Subcutaneous adipose tissue (tissue), 4 donors: ENCODE data around the gene STK26. TPM values are rescaled to one million over a fixed set of nuclear protein-coding genes. Genes with fewer than 3 reads are reported as not detected.

Source experiments
- total RNA-seq, 4 donors: library from RNA; depleted of rRNA; stranded (reverse); fragments of >200 nt; gene quantifications; one replicate each; pipeline ENCODE4 v1.1.0, GENCODE V29; 2016
- TF ChIP-seq, protein P1 (sequence below): fragments of 450-650 bp; IDR thresholded peaks from one replicate; pipeline ENCODE4 v1.5.1; 2016; ENCODE audit warnings: low read depth, mild to moderate bottlenecking, control low read depth, antibody characterized with exemption, moderate library complexity

STK26 gene
- total RNA-seq, 4 donors from 2014 or later: 5.4 to 8.4 (median 7.3) TPM

DNA sequence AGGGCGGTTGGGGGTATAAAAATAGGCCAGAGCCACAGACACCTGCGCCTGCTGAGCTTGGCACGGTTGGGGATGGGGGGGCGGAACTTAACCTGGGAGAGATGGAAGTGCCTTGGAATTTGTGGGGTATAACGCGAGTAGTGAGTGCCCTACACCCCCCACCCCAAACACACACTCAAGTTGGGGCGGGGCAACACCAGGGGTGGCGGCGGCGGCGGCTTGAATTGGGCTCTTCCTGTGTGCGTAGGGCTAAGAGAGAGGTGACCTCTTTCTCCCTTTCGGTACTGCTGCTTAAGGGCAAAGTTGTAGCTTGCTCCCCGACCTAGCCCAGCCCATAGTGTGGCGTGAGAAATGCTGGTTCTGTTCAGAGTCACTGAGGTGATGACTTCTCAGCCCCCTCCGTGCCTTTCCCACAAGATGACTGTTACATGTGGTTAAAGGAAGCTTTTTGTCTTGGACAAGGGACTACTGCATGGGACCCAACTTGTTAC lies 839 bp downstream of the STK26 start:
- TF ChIP-seq, protein P1, sequence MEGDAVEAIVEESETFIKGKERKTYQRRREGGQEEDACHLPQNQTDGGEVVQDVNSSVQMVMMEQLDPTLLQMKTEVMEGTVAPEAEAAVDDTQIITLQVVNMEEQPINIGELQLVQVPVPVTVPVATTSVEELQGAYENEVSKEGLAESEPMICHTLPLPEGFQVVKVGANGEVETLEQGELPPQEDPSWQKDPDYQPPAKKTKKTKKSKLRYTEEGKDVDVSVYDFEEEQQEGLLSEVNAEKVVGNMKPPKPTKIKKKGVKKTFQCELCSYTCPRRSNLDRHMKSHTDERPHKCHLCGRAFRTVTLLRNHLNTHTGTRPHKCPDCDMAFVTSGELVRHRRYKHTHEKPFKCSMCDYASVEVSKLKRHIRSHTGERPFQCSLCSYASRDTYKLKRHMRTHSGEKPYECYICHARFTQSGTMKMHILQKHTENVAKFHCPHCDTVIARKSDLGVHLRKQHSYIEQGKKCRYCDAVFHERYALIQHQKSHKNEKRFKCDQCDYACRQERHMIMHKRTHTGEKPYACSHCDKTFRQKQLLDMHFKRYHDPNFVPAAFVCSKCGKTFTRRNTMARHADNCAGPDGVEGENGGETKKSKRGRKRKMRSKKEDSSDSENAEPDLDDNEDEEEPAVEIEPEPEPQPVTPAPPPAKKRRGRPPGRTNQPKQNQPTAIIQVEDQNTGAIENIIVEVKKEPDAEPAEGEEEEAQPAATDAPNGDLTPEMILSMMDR: no peak

DNA sequence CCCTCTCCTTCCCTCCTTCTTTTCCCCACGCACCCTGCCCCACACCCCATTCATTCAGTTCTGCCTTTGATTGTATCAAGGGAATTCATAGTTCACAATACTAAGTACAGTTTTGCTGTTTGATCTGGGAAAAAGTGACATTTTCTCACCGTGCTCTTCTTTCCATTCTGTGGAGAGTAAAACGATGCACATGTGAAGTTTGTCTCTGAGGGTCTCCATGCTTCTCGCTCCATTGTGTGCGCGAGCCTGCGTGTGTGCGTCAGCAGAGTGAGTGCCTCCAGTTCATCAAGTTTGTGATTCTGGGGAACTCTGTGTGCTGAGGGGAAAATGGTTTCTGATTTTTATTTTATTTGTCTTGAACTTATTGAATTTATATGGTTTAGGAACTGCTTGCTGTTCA lies 1.9 kb downstream of the STK26 start:
- TF ChIP-seq, protein P1: no peak

DNA sequence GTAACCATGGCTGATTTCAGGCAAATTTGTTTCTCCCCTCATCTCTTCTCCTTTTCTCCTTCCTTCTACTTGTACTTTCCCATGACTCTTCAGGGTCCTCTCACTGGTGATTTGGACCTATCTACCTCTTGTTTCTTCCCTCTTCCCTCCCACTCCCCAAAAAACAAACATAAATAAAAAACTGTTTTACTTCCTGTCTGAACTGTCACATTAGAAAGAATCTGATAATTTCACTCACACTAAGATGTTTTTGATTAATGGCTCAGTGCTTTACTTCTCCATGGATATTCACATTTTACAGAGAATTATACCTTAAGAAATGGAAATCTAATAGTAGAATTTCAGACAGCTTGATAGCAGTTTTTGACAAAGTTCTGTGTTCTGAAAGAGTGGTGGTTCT lies 7.2 kb downstream of the STK26 start:
- TF ChIP-seq, protein P1: no peak

DNA sequence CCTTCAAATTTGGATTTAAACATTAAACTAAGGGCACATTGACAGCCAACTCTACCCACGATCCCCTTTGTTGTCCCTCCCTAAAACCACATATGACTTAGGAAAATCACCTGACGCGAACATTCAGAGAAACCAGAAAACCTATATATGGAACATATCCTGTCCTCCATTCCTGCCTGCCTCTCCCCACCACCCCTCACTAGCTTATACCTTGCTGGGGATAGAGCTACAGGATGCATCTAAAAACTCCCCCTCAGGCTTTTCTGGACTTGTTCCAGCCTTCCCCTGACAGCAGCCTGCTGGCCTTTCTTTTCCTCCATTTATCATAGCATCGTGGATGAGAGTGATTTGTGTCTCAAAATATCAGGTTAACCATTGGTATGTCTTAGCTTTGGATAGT lies 8.8 kb downstream of the STK26 start:
- TF ChIP-seq, protein P1: no peak

DNA sequence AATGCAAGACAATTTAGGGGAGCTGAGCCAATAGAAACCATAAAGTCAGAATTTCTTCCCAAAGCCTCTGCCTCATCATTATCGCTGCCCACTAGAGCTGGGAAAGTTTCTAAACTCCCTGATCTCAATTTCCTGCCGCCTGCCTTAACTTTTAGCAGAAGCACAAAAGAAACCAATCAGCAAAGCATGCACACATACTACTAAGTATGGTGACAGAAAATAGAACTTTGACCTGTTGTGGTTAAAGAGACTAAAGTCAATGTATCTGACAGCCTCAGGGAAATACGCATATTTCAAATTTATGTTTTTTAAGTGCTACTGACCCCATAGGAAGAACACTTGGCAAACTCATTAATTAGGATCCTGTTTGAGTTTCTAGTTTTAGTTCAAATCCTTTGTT lies 10.1 kb downstream of the STK26 start:
- TF ChIP-seq, protein P1: no peak

DNA sequence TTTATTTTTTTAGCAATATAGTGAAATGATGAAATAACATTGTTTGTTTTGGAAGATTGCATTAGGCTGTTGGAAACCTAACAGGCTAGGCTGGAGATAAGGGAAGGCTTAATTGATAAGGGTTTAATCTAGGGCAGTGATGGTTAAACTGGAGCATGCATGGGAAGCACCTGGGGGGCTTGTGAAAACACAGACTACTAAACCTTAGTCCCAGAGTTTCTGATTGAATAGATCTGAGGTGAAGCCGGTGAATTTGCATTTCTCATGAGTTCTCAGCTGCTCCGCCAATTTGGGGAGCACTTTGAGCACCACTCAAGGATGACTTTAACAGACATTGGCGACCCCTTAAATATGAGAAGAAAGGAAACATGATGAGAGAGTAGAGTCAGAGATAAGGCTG lies 11.5 kb downstream of the STK26 start:
- TF ChIP-seq, protein P1: no peak

DNA sequence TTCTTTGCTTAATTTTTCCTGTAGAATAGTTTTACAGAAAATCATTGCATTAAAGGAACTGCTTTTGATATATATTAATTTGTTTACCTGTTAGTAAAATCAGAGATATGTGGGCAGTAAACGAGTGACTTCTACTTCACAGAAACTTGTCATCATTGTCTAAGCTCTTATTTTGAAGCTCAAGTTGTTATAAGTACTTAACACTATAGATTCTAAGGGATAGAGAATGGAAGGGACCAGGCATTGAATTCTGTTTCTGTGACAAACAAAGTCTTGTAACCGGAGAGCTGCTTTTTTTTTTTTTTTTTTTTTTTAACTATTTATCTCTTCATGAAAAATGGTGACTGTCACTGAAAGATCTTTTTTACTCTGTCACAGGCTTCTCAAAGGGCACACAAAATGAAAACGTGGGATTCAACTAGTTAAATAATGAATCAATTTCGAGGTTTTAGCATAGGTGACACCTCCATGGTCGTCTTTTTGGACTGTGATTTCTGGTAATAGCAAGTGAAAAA lies 14.4 kb downstream of the STK26 start:
- TF ChIP-seq, protein P1: no peak
